ENCODE data around the gene CDH13.

Gene CDH13

DNA sequence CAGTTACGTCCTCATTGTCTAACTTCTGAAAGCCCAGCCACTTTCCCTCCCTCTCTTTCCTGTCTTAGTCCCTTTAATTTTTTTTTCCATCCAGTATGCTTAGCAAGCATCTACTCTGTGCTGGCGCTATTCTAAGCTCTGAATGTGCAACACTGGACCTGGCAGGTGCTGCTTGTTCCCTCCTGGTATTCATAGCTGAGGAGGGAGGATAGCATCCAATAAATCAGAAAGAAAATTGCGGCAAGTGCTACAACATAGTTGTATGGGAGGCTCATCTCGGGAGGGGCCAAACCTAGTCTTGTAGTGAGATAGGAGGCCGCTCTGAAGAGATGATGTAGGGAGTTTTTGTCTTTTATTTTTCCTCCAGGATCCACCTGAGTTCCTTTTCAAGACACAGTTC is 723.7 kb downstream of the CDH13 start:
- no peak for DNase-seq (ENCODE audit: low read depth in 3 of 3)

DNA sequence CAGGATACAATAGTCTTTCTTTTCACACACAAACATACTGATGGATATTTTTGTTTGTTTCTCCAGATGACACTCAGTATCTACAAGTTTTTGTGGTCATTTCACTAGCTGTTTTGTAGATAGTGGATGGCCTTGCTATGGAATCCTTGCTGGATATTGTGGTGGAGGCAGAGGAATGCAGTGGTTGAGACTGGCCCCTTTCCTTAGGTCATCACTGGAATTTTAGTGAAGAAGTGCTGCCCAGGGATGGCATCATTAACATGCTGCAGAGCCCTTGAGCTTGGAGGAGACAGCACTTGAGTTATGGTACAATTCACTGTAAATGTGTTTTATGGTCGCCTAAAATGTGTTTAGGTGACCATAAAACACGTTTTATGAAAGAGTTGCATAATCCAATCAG is 725.1 kb downstream of the CDH13 start:
- DNase-seq (ENCODE audit: low read depth in 3 of 3) = no peak

DNA sequence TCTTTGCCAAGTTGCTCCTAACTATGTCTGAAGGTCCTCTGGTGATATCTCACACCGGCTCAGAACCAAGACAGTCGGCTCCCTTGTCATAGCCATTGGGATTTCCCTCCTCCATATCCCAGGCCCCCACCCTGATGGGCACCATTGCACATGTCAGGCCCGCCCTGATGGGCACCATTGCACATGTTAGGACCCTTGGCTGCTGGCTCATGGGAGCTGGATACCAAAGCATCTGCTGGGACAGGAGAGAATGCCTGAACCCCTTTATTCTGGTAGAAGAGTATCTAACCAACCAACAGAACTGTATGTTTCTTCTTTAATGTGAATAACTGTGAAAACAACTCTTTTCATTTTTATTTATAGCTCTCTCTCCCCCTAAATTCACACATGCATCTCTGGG is 726.5 kb downstream of the CDH13 start:
- no peak for DNase-seq (ENCODE audit: low read depth in 3 of 3)

DNA sequence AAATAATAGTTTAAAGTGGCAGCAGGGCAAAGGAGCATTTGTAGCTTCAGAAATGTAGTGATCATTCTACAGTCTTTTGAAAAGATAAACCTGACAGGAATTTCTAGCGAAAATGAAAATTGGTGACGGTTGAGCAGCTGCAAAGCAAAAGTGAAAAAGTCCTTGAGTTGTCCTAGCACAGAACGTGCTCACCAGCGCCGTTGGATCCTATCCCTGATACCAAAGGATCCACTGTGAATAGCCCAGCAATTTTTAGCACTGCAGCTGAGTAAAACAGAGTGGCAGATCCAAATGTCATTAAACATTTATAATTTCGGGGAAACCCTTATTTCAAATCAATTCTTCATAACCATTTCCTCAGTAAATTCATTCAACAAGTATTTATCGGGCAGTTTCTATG is 727.2 kb downstream of the CDH13 start:
- DNase-seq (ENCODE audit: low read depth in 3 of 3) = no peak

DNA sequence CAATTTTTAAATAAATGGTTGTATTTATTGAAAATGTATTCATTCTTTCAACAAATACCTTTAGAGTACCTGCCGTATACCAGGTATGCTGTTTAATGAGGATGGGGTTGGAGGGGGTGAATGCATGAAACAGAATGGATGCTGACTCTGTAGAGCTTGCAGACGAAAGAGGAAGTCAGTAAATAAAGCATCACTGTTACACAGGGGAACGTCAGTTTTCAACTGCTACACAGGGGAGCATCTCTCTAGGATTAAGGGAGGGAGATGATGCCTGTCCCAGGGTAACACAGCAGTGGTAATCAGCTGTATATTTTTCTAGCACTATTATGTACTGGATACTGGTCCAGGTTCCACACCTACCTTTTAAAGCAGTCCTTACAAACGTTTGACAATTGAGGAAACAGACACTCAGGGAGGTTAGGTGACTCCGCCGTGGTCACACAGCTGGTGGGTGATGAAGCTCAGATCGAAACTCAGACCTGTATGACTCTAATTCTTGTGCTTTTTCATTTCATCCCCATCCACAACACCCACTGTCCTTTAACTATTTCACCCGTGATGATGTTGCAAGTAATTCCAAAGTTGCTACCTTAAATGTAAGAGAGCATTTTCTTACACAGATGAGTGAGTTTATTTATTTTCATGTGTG is 728.9 kb downstream of the CDH13 start:
- no peak for DNase-seq (ENCODE audit: low read depth in 3 of 3)

DNA sequence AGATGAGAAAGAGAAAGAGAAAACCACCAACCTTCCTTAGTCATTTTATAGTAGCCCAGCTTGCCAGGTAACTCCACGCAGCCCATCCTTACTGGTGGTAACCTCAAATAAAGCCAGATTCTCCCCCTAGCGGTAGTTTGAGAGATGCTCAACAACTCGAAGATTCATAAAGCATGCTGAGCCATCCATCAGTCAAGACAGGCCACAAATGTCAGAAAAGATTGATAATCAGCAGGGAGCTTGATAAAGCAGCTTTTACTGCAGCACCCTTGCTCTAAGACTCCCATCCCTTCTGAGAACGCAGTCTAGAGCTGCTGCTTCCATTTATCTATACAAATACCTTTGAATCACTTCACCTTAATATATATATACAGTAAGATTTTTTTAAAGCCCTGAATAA is 729.5 kb downstream of the CDH13 start:
- DNase-seq (ENCODE audit: low read depth in 3 of 3) = no peak

DNA sequence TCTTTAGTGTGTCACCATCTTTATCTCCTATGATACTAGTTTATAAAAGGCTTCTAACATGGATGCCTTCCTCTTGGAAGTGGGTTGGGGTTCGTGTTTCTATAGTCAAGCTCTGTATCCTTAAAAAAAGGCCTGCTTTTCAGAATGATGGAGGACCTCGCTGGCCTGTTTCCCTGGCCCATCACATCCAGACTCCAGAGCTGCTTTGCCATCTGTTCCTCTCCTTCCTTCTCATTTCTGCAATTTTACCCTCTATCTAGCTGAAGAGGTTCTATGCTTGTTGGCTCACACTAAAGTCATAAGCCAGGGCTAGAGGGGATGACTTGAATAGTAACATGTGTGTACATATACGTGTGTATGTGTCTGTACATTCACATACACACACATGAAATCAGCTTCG is 730.2 kb downstream of the CDH13 start:
- DNase-seq (ENCODE audit: low read depth in 3 of 3) = no peak

DNA sequence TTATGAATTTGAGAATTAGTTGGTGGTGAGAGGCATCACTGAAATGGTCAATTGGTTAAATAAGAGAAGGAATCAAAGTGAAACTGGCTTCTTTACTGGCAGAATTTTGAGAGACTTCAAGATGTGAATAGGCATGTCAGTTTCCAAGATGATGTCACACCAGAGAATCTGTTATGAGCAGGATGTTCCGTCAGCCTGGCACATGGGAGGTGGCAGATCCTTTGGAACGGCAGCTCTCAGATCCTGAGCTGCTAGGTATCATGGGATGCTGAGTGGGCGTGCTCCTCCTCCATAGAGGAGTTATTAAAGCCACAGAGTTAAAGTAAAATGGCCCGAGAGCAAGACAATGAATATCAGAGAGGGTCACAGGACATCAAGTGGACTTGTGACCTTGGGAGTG is 736.8 kb downstream of the CDH13 start:
- no peak for DNase-seq (ENCODE audit: low read depth in 3 of 3)

DNA sequence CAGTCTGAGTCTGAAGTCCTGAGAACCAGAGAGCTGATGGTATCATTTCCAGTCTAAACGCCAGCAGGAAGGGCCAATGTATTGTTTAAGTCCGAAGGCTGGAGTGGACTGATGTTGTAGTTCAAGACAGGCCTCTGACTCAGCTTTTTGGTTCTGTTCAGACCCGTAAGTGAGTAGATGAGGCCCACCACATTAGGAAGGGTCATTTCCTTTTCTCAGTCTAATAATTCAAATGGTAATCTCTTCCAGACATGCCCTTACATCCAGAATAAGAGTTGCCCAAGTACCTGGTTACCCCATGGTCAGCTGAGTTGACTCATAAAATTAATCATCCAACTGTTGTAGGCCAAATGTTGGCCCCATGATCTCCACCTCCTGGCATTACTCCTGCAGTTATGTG is 738.4 kb downstream of the CDH13 start:
- no peak for DNase-seq (ENCODE audit: low read depth in 3 of 3)

DNA sequence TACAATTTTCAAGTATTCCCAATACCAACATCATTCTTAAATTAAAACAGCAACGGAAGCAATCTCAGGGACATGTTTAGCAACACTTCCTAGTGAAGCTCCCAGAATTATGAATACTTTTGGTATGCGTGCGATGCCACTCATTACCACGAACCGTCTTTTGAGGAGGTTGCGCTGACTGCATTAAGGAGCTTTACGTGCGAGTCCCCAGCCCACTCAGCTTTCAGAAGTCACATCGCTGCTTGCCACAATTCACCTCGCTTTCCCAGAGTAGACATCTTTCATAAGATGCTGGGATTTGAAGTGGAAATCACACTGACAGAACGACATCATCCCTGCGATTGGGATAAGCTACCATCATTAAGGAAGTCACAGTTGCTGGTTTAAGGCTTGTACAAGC is 739.5 kb downstream of the CDH13 start:
- no peak for DNase-seq (ENCODE audit: low read depth in 3 of 3)

DNA sequence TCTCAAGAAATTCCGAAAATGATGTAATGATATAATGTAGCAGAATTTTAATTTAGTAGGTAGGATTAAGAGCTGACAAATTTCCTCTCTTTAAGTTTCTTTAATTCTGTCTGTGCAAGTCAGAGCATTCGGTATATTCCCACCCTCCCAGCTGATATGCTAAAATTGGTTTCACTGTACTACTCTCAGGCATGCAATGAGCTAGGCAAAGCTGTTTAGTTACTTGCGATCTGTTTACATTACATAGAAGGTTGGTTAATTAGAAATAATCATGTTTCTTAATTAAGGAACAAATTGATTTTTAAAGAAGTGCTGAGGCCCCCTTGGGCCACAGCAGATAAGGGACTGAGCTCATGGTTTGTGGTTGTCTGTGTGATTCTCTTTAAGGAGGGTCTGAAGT is 748.2 kb downstream of the CDH13 start:
- DNase-seq (ENCODE audit: low read depth in 3 of 3) = no peak

DNA sequence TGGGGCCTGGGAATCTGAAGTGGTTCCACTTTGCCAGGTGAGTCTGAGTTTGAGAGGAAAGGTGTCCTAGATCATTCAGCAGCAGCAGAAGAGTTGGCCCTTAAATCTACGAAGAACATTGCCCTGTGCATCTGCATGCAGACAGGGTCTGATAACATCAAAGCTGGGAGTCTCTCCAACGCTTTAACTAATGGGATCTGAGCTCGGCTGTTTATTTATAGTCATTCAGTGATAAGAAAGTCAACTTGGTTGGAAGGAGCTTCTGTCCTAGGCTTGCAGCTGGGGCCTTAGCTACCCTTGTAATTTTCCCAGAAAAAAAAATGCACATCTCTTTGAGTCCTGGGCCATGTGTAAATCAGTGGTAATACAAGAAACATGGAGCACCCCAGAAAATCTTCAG is 763.0 kb downstream of the CDH13 start:
- no peak for DNase-seq (ENCODE audit: low read depth in 3 of 3)

DNA sequence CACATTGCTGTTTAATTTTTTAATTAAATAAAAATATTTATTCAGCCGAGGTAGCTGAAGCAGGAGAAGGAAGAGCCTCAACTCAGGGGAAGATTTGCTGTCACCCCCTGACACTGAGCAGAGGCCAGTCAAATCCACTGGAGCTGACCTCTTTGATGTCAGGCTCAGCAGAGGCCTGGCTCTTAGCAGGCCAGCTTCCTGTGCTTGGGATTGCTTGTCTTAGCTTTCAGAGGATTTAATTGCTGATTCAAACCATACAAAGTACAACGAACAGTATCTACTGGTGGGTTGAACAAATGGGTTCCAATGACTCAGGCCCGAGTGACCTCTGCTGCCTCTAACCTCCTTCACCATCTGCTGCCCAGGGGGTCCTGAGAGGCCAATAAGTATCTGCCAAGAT is 764.0 kb downstream of the CDH13 start:
- DNase-seq (ENCODE audit: low read depth in 3 of 3) = no peak

DNA sequence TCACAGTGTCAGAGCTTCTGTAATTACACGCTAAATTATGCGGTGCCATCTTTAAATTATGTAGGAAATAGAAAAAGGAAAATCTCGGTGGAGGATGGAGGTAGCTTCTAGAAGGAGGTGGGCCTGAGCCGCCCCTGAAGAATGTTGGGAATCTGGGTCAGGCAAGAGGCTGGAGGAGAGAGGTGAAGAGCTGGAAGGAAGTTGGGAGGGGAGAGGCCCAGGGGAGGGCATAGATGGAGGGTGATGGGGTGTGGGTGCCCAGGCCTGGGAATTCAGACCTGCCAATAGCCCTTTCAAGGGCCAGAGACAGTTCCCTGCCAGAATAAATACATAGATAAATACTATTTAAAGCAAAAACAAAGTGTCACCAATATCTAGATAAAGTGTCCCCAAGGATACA is 766.0 kb downstream of the CDH13 start:
- DNase-seq (ENCODE audit: low read depth in 3 of 3) = no peak

DNA sequence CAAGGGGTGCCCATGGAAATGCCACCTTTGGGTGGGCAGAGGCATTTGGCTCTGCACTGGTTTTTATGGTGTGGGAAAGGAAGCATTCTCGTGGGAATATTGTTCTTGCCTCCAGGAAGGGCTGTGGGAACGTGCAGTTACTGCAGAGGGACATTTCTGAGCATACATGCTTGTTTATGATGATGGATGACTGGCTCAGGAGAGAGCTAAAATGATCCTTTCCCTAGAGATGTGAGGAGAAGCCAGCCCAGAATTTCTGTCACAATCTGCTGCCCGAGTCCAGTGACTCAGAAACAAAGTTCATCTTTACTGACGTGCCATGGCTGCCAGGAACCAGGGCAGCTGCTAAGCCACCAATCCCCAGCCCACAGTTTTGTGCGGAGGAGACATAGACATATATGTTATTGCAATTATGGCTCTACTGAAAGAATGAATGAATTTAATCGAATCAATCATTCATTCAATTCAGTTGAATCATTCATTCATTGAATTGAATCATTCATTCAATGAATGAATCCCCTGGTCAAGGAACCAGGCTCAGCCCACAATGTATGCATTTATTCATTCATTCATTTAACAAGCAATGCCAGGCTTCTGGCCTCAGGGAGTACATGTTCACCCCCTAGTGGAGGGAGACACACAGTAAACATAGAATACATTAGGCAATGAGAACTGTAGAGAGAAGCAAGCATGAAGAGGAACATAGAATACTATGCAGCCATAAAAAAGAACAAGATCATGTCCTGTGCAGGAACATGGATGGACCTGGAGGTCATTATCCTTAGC is 766.6 kb downstream of the CDH13 start:
- no peak for DNase-seq (ENCODE audit: low read depth in 3 of 3)

DNA sequence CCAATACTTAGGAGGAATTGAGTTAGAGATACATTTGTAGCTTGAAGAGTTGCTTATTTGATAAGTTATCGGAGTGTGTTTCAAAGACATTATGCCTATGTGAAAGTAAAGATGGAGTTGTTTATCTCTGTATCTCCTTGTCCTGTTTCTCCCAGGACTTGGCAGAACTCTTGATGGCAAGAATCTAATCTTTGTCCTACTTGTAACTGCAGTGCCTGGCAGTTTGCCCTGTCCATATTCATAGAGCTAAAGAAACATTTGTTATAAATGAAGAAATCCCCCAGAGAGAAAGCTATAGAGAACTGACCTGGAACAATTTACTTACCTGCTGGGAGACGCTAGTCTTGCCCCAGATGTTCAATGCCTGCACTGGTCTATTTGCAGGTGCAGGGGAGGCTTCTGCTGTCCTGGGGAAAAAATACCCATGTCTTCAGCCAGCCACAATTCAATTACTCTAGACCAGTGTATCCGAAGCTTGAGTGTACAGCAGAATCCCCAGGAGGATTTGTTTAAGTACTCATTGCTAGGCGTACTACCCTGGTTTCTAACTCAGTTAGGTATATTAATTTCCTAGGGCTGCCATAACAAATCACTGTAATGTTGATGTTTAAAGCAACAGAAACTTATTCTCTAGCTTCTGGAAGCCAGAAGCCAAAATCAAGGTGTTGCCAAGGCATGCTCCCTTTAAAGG is 771.0 kb downstream of the CDH13 start:
- no peak for DNase-seq (ENCODE audit: low read depth in 3 of 3)

DNA sequence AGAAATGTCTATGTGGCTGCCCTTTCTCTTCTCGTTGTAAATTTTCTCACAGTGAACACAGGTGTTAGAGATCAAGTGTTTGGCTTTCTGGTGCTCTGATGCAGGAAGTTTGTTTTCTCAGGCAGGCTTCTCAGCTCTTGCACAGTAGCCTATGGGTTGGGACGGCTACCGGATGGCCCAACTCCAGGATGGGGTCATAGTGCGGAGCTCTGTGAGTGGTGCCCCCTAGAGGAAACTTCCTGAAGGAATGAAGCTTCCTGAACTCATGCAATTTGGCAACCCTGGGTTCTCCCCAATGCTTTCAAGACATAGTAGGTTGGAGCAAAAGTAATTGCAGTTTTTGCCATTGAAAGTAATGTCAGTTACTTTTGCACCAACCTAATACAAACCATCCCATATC is 773.5 kb downstream of the CDH13 start:
- DNase-seq (ENCODE audit: low read depth in 3 of 3) = no peak

DNA sequence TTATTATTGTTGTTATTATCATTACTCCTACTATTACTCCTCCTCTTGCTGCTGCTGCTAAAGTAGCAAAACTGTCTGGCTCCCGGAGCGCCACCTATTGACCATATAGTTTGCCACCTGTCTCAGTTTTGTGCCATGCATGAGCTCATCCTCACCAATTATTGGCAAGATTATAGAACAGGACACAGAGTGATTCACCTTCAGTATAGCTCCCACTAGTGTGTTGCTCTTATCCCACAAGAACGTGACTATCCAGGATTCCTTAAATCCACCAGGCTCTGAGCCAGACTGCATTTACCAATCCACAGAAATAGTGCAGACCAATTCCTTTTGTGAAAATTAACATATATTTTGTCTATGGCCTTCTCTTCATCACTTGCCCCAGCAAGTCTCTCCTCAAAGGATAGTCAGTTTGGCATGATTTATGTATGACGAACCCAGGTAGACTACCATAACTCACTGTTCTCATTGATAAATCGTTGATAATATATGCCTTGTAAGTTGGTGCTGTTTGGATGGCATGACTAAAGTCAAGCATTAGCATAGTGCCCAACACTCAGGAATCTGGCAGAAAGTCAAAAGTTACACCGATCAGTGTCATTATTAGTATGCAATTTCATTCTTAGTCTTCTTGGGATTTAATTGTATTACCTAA is 775.5 kb downstream of the CDH13 start:
- no peak for DNase-seq (ENCODE audit: low read depth in 3 of 3)

DNA sequence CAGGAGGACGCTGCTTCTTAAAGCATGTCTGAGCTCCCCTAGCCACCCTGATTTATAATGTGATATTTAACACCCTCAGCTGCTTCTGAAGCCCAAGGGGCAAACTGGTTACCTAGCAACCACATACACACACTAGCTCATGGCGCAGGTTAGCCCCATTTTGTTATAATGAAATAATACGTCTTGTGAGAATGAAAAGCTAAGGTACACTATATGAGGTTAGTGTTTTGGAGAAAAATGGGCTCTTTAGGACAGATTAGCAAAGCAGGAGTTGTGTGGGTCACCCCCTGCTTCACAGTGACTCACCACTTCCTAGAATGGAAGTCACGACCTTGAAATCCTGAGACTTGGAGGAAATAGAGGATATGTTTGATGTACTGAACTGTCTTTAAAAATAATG is 776.2 kb downstream of the CDH13 start:
- no peak for DNase-seq (ENCODE audit: low read depth in 3 of 3)

DNA sequence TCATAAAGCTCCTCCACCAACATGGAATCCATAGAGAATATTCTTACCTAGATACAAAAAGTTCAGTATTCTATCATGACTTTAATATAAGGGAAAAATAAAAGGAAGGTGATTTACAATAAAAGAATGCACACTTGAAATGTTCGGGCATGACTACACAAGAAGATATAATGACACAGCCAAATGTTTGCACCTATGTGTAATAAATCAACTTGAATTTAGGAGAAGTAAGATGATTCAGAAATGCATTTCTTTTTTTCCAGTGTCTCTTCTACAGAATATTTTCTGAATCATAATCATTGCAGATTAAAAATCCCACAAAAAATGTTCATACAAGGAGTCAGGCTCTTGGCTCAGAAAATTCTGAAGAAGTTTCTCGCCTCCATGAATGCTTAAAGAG is 777.0 kb downstream of the CDH13 start:
- no peak for DNase-seq (ENCODE audit: low read depth in 3 of 3)

DNA sequence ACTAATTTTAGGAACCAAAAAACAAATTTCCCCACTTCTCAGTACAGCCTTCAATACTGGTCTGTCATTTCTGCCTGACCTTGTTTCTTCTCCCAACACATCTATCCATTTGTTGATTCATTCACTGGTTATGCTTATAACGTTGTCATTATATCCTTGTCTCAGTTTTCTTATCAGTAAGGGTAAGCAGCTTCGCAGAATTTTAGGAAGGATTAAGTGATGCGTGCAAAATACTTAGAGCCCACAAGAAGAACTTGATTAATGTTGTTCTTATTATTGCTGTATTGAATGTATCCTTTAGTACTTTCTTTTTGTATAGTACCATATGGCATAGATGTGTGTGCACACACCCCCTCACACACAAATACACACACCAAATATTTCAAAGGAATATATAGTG is 777.5 kb downstream of the CDH13 start:
- DNase-seq (ENCODE audit: low read depth in 3 of 3) = no peak

DNA sequence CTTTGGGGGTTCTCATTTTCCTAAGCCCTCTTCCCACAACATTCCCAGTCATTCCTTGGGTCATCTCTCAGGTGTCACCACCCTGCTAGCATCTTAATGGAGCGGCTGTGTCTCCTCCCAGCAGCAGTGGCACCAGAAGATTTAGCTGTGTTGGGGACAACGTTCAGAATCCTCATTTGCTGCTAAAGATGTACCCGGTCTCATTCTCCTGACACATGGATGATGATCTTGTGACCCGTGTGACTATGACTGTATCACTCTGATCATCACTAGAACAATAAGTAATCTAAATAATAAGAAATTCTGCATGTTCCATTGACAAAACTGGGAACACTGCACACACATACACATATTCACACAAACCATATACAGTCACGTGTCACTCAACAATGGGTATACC is 781.2 kb downstream of the CDH13 start:
- no peak for DNase-seq (ENCODE audit: low read depth in 3 of 3)

DNA sequence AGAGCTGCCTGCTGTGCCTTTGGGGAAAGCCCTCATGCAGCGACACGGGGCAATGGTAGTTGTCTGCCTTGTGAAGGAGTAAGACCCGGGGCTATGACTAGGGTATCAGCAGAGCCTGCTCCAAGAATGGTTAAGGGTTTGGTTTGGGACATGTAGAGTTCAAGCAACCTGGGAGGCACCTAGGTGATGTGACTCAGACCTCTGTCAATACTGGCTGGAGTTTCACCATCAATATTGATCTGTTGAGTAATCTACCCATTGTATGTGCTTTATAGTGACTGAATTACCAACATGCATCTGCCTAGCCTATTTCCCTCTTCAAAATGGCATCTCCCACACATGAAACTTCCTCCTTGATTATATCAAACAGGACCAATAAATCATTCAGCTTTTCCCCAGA is 782.6 kb downstream of the CDH13 start:
- no peak for DNase-seq (ENCODE audit: low read depth in 3 of 3)
